Loucy (cell line): ENCODE data around the gene USP33.

Source experiments
- EZH2phosphoT487 ChIP-seq: fragments of 200-600 bp; IDR thresholded peaks from 2 replicates; pipeline ENCODE4 v1.6.1; 2018; ENCODE audit warnings: antibody characterized with exemption, mild to moderate bottlenecking, moderate library complexity, borderline replicate concordance
- TF ChIP-seq, protein P1 (sequence below): fragments of 200-600 bp; sonication (generic); conservative IDR thresholded peaks from 2 replicates; pipeline ENCODE4 v1.5.1; 2014; ENCODE audit warnings: mild to moderate bottlenecking, antibody characterized with exemption, low read length

DNA sequence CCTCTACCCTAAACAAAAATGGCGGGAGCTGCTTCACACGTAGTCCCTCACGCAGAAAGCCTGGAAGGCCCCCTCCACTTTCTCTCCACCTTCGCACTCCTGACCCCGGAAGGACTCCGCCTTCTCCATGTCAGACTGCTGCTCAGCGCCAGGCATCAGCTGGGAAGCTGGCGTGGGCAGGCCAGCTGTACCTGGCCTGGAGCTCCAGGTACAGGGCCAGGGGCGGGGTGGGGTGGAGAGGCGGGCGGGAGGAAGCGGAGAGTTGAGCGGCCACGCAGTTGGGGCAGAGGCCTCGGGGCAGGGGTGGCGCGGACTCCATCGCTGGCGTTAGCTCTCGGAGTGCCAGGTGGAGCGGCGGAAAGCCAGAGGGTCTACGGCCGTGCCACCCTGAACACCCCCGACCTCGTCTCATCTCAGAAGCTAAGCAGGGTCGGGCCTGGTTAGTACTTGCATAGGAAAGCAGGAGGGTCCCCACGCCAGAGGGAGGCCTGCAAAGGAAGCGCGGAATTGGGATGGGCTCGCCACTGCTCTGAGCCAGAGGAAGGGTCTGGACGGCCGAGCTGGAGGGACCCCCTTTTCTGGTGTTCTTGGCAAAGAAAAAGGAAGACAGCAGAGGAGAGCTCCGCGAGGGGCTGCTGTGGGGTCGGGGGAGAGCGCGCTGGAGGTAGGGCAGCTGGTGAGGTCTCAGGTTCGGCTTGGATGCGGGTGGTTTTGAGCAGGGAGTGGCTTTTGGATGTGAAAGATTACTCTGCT is 20.1 kb upstream of the USP33 start, which contains the start of gene MIGA1:
- TF ChIP-seq, protein P1, sequence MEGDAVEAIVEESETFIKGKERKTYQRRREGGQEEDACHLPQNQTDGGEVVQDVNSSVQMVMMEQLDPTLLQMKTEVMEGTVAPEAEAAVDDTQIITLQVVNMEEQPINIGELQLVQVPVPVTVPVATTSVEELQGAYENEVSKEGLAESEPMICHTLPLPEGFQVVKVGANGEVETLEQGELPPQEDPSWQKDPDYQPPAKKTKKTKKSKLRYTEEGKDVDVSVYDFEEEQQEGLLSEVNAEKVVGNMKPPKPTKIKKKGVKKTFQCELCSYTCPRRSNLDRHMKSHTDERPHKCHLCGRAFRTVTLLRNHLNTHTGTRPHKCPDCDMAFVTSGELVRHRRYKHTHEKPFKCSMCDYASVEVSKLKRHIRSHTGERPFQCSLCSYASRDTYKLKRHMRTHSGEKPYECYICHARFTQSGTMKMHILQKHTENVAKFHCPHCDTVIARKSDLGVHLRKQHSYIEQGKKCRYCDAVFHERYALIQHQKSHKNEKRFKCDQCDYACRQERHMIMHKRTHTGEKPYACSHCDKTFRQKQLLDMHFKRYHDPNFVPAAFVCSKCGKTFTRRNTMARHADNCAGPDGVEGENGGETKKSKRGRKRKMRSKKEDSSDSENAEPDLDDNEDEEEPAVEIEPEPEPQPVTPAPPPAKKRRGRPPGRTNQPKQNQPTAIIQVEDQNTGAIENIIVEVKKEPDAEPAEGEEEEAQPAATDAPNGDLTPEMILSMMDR = no peak
- TF ChIP-seq EZH2phosphoT487 = no peak
